Erythroblast (primary cell): Measurements from ENCODE around the gene FBXW5.
A peak's percentile ranks its signal among the peaks of the same experiment; 100 is the strongest.

Source experiments
- DNase-seq, 2 experiments: peaks; one replicate each; lab custom pipeline; 2025; lab: John Stamatoyannopoulos, UW
- GATA1 ChIP-seq: IDR thresholded peaks from 2 replicates; pipeline ENCODE4 v1.6.1; 2011; ENCODE audit warnings: low read depth, mild to moderate bottlenecking, control low read depth, low read length, moderate library complexity
- POLR2A ChIP-seq: IDR thresholded peaks from 2 replicates; pipeline ENCODE4 v1.6.1; 2011; ENCODE audit warnings: mild to moderate bottlenecking, low read length

Gene FBXW5

GRCh38 chr9:136972335-136972734, 27.8 kb upstream of the FBXW5 start:
- DNase-seq, result no peak
- no peak for TF ChIP-seq POLR2A
- no peak for TF ChIP-seq GATA1

- TF ChIP-seq POLR2A, result no peak
- TF ChIP-seq GATA1, result no peak
- no peak for DNase-seq
These were observed 27.2 kb upstream of the FBXW5 start for GRCh38 chr9:136971746-136972145.

DNA sequence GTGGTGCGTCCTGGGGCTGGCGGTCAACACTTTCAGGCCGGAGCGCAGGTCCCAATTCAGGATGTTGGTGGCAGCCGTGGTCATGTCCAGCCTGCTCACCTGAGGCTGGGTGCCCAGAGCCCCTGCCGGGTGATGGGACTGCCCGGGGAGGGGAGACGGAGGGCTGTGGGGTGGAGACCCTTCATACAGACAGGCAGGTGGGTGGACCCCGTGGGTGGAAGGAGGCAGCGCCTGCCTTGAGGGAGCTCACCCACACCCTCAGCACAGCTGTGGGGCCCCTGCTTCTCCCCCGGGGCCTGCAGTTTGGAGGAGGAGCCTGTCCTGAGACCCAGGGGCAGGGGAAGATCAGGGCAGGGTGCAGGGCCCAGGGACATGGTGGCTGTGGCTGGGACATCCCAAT, 25.8 kb upstream of the FBXW5 start:
- no peak for TF ChIP-seq GATA1
- TF ChIP-seq POLR2A, result no peak

GRCh38 chr9:136969774-136970173, 25.2 kb upstream of the FBXW5 start:
- no peak for DNase-seq
- no peak for TF ChIP-seq POLR2A
- TF ChIP-seq GATA1, result no peak

More for the DNA sequence above, 25.8 kb upstream of the FBXW5 start:
- DNase-seq, result no peak

DNA sequence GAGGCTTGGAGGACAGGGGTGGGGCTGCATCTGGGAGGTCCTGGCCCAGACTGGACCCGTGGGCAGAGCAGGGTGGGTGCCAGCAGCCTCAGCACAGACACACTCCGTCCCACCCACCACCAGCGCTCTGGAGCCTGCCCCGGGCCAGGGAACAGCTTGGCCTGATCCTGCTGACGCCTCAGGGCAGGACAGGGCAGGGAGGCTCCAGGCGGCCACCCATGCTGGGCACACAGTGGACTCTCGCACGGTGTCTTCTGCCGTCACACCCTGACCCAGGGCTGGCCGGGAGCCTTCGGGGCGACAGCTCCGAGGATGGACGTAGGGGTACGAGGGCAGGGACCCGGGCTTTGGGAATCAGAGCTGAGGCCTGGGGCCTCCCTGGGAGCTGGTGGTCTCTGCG, 24.6 kb upstream of the FBXW5 start:
- TF ChIP-seq POLR2A, result no peak
- TF ChIP-seq GATA1, result no peak

DNA sequence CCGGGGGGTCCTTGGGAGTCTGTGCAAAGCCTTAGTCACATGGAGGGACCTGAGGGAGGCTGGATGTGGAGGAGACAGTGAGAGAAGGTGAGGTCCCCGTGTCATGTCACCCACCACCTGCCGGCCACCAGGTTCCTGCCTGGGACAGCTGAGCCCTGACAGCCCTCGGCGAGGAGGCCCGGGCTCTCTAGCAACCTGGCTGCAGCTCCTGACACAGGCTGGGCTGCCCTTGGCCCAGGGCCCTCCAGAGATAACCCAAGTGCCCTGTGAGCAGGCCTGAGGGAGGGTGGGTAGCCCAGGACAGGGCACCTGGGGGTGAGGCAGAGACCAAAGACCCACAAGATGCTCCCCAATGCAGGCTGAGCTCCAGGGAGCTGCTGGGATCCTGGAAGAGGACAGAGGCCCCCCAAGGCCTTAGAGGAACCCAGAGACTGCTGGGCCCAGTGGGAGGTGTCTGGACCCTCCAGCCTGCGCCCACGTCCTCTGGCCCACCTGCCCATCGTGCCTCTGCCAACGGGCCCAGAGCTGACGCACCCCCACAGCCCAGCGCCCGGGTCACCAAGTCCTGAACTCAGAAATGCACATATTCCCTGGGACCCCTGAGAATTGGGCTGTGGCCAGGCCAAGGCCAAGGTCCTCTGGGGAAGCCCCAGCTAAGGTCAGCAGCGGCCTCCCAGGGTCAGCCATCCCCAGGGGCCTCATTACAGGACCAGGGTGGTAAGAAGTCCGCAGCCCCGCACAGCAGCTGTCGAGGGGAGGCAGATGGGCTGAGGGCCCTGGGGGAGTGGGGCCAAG, 24.0 kb upstream of the FBXW5 start:
- TF ChIP-seq POLR2A (no peak), GATA1 (no peak)

More for the DNA sequence above, 24.6 kb upstream of the FBXW5 start:
- no peak for DNase-seq

GRCh38 chr9:136965771-136966484, 21.4 kb upstream of the FBXW5 start:
- DNase-seq, result no peak
- TF ChIP-seq GATA1 (no peak), POLR2A (no peak)

More for the DNA sequence above, 24.0 kb upstream of the FBXW5 start:
- no peak for DNase-seq

- TF ChIP-seq POLR2A (no peak), GATA1 (no peak)
- DNase-seq, result no peak
These were observed 20.4 kb upstream of the FBXW5 start for GRCh38 chr9:136964833-136965422.

GRCh38 chr9:136964171-136964689, 19.7 kb upstream of the FBXW5 start:
- TF ChIP-seq GATA1 (no peak), POLR2A (no peak)

GRCh38 chr9:136963751-136964150, 19.2 kb upstream of the FBXW5 start:
- no peak for DNase-seq
- TF ChIP-seq GATA1 (no peak), POLR2A (no peak)

More at GRCh38 chr9:136964171-136964689, 19.7 kb upstream of the FBXW5 start:
- DNase-seq, result peak in 1 of 2 experiments; percentile 29

- no peak for TF ChIP-seq POLR2A
- no peak for TF ChIP-seq GATA1
- DNase-seq, result no peak
These were observed 18.8 kb upstream of the FBXW5 start for GRCh38 chr9:136963341-136963740.

DNA sequence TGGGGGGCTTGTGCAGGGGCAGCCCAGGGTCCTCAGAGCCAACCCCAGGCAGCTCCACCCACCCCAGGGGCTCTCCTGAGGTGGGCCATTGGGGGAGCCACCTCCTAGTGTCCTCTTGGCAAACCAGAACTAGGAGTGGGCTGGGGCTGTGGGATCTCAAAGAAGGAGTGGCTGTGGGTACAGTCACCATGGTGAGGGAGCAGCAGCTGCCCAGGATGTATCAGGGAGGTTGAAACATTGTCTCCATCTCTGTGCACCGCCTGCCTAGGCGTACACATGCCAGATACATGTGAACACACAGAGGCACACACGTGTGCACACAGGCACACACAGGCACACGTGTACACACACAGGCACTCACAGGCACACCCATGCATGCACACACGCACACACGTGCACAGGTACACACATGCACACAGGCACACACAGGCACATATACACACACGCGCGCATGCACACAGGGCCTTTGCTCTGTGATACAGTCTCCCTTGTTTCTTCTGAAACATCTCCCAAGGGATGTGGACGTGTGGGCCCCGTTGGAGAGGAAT, 18.2 kb upstream of the FBXW5 start:
- no peak for DNase-seq
- TF ChIP-seq POLR2A, result no peak
- TF ChIP-seq GATA1, result no peak

GRCh38 chr9:136962163-136962562, 17.6 kb upstream of the FBXW5 start:
- DNase-seq, result no peak
- TF ChIP-seq GATA1 (no peak), POLR2A (no peak)
